CD14-positive monocyte (primary cell): Measurements from ENCODE around the gene CIB4. TPM values are rescaled to one million over a fixed set of nuclear protein-coding genes. Genes with fewer than 3 reads are reported as not detected.

ENCODE experiments used
- DNase-seq, 3 donors: peaks; one replicate each; pipeline ENCODE4 v3.0.0-alpha.2; 2011 to 2022
- H2AFZ ChIP-seq: 2 replicates; pipeline ENCODE4 v1.6.0; 2012; ENCODE audit warnings: mild to moderate bottlenecking, low read depth, low read length, inconsistent platforms; ENCODE audit not compliant: insufficient read depth, poor library complexity, severe bottlenecking
- H3K27ac ChIP-seq, 2 donors: 1 replicate in 1 of 2; 2 replicates in 1 of 2; pipeline ENCODE4 v1.5.1; 2012 to 2013; ENCODE audit warnings: low read length in 2 of 2, control low read depth in 1 of 2, inconsistent platforms in 1 of 2, low read depth in 1 of 2, mild to moderate bottlenecking in 1 of 2
- H3K27me3 ChIP-seq, 2 donors: one replicate each; pipeline versions ENCODE4 v1.6.0 to v1.6.1; 2011 to 2013; ENCODE audit warnings: low read length in 2 of 2; ENCODE audit not compliant: control insufficient read depth in 2 of 2, insufficient read depth in 2 of 2
- H3K36me3 ChIP-seq, 2 donors: replicated peaks in 1 of 2; 1 replicate in 1 of 2; 2 replicates in 1 of 2; pipeline versions ENCODE4 v1.5.1 to v1.6.1; 2012 to 2013; ENCODE audit warnings: low read length in 2 of 2, control low read depth in 1 of 2, inconsistent platforms in 1 of 2, mild to moderate bottlenecking in 1 of 2; ENCODE audit not compliant: insufficient read depth in 2 of 2, control insufficient read depth in 1 of 2
- H3K4me1 ChIP-seq, 2 donors: 1 replicate in 1 of 2; 2 replicates in 1 of 2; pipeline versions ENCODE4 v1.5.1 to v1.6.1; 2012 to 2013; ENCODE audit warnings: low read length in 2 of 2, control low read depth in 1 of 2, inconsistent platforms in 1 of 2, mild to moderate bottlenecking in 1 of 2, moderate library complexity in 1 of 2; ENCODE audit not compliant: insufficient read depth in 2 of 2, control insufficient read depth in 1 of 2
- H3K4me2 ChIP-seq: replicated peaks from 2 replicates; pipeline ENCODE3; 2012; ENCODE audit warnings: low read length, moderate library complexity, mild to moderate bottlenecking; ENCODE audit not compliant: poor library complexity, severe bottlenecking; ENCODE audit errors: extremely low read depth
- H3K4me3 ChIP-seq, 3 experiments: fragments of 200-600 bp in 1 of 3; sonication (generic) in 1 of 3; replicated peaks in 1 of 3; 1 replicate in 2 of 3; 2 replicates in 1 of 3; pipeline ENCODE4 v1.5.1; 2011 to 2013; ENCODE audit warnings: low read length in 3 of 3, mild to moderate bottlenecking in 3 of 3, control low read depth in 2 of 3, low read depth in 2 of 3, inconsistent platforms in 1 of 3, moderate library complexity in 1 of 3
- H3K79me2 ChIP-seq: 2 replicates; pipeline ENCODE4 v1.6.0; 2012; ENCODE audit warnings: mild to moderate bottlenecking, control low read depth, inconsistent platforms, low read length, moderate library complexity; ENCODE audit not compliant: insufficient read depth
- H3K9ac ChIP-seq: 2 replicates; pipeline ENCODE4 v1.6.0; 2017; ENCODE audit warnings: low read length, mild to moderate bottlenecking; ENCODE audit not compliant: insufficient read depth, poor library complexity, severe bottlenecking
- H3K9me3 ChIP-seq, 2 donors: replicated peaks in 1 of 2; 1 replicate in 1 of 2; 2 replicates in 1 of 2; pipeline versions ENCODE4 v1.5.1 to v1.6.1; 2012 to 2013; ENCODE audit warnings: low read length in 2 of 2, control low read depth in 1 of 2; ENCODE audit not compliant: control insufficient read depth in 1 of 2, insufficient read depth in 1 of 2
- H4K20me1 ChIP-seq: 2 replicates; pipeline ENCODE4 v1.6.0; 2012; ENCODE audit warnings: mild to moderate bottlenecking, low read length, control low read depth, moderate library complexity; ENCODE audit not compliant: insufficient read depth
- H3K27ac Mint-ChIP-seq, 7 donors: one replicate each; pipeline ENCODE4 v1.8.0; 2020; ENCODE audit warnings: mild to moderate bottlenecking in 7 of 7, mixed read lengths in 7 of 7, moderate library complexity in 6 of 7, inconsistent platforms in 2 of 7
- H3K27me3 Mint-ChIP-seq, 3 donors: one replicate each; pipeline ENCODE4 v1.8.0; 2021 to 2022; ENCODE audit warnings: low read depth in 3 of 3, mild to moderate bottlenecking in 3 of 3, mixed read lengths in 3 of 3, moderate library complexity in 3 of 3, inconsistent platforms in 1 of 3
- H3K36me3 Mint-ChIP-seq, 2 donors: one replicate each; pipeline ENCODE4 v1.8.0; 2020; ENCODE audit warnings: mixed read lengths in 2 of 2, inconsistent platforms in 1 of 2, mild to moderate bottlenecking in 1 of 2
- H3K4me1 Mint-ChIP-seq: one replicate; pipeline ENCODE4 v1.8.0; 2020; ENCODE audit warnings: mild to moderate bottlenecking, mixed read lengths
- H3K4me3 Mint-ChIP-seq, 2 donors: one replicate each; pipeline ENCODE4 v1.8.0; 2020; ENCODE audit warnings: mild to moderate bottlenecking in 2 of 2, mixed read lengths in 2 of 2, moderate library complexity in 1 of 2
- H3K9me3 Mint-ChIP-seq, 7 donors: one replicate each; pipeline ENCODE4 v1.8.0; 2020 to 2022; ENCODE audit warnings: mixed read lengths in 7 of 7, mild to moderate bottlenecking in 6 of 7, moderate library complexity in 6 of 7, inconsistent platforms in 2 of 7
- WGBS: methylation state at CpG from one replicate; pipeline ENCODE4 v1.1.5; 2013; ENCODE audit warnings: missing lambda C conversion rate; ENCODE audit not compliant: insufficient coverage; 5-methylcytosine and 5-hydroxymethylcytosine counted together
- intact Hi-C, 2 donors: fragments of 100-400 bp; cut with micrococcal nuclease; formaldehyde crosslinking; loops; one replicate each; pipeline versions ENCODE4 v1.15.0 to v1.15.1; 2023
- polyA plus RNA-seq, 3 donors: library from polyadenylated mRNA; depleted of rRNA in 1 of 3; unstranded in 2 of 3; stranded (reverse) in 1 of 3; fragments of 300-500 nt in 2 of 3; fragments of >200 nt in 1 of 3; fragmentation: Illumina TruSeq in 2 of 3; gene quantifications; 1 replicate in 2 of 3; 2 replicates in 1 of 3; pipeline ENCODE4 v1.2.3, GENCODE V29; 2012 to 2021
- TF ChIP-seq, protein P1 (sequence below): fragments of 200-600 bp; IDR thresholded peaks from one replicate; pipeline ENCODE4 v1.8.0; 2022; ENCODE audit warnings: antibody characterized with exemption, mild to moderate bottlenecking

The CIB4 gene
- polyA plus RNA-seq, 3 donors = not detected

DNA sequence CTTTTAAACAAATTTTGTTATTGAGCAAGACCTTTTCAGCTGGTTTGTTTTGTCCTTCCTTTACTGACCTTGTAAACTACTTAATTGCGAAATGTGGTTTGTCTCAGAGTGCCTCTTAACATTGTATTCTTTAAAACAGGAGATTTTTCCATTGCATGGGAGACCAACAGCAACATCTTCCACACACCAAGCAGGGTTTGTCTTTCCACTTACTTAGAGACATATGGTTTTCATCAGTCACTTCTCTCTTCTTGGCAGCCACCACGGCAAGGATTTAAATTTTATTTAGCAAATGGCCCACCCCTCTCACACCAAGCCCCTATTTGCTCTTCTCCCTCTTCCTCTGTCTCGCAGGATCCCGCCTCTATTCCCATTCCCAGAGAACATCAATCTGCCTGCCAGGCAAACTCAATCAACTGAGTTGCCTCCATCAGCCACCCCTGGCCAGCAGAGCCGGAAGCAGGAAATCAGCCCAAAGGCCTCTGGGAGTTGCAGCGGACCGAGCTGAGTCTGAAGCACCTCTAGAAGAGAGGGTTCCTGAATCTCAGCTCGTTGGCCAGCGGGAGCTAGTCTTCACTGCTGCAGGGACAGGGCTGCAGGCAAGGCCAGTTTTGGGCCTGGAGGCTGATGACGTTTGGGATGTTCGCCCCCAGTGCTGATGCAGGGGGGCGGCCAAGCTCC lies 11.3 kb upstream of the CIB4 start:
- no peak overlapping the region for H3K9ac ChIP-seq
- H3K4me3 ChIP-seq = no peak overlapping the region
- DNase-seq = no peak
- no peaks in the 10 kb centered on the region for H3K36me3 ChIP-seq
- H3K4me1 ChIP-seq = no peaks in the 10 kb centered on the region
- peaks cover 3 to 9% (median 7%) of the 10 kb centered on the region in 3 donors for H3K27me3 Mint-ChIP-seq
- H3K27ac ChIP-seq = no peak overlapping the region
- 83% methylated on average over 7 of the region's 12 CpGs for WGBS
- H3K27ac Mint-ChIP-seq = no peak overlapping the region
- H3K9me3 ChIP-seq = no peaks in the 10 kb centered on the region
- peaks cover 0 to 1% (median 0%) of the 10 kb centered on the region in 7 donors for H3K9me3 Mint-ChIP-seq
- peaks cover 4% of the 10 kb centered on the region for H3K4me1 Mint-ChIP-seq
- H3K4me3 Mint-ChIP-seq = no peak overlapping the region
- intact Hi-C loops = no loop called here
- H3K4me2 ChIP-seq = no peak overlapping the region
- H4K20me1 ChIP-seq = no peaks in the 10 kb centered on the region
- no peak overlapping the region for H2AFZ ChIP-seq
- H3K36me3 Mint-ChIP-seq = no peaks in the 10 kb centered on the region
- no peaks in the 10 kb centered on the region for H3K79me2 ChIP-seq
- H3K27me3 ChIP-seq = no peaks in the 10 kb centered on the region
- TF ChIP-seq, protein P1, sequence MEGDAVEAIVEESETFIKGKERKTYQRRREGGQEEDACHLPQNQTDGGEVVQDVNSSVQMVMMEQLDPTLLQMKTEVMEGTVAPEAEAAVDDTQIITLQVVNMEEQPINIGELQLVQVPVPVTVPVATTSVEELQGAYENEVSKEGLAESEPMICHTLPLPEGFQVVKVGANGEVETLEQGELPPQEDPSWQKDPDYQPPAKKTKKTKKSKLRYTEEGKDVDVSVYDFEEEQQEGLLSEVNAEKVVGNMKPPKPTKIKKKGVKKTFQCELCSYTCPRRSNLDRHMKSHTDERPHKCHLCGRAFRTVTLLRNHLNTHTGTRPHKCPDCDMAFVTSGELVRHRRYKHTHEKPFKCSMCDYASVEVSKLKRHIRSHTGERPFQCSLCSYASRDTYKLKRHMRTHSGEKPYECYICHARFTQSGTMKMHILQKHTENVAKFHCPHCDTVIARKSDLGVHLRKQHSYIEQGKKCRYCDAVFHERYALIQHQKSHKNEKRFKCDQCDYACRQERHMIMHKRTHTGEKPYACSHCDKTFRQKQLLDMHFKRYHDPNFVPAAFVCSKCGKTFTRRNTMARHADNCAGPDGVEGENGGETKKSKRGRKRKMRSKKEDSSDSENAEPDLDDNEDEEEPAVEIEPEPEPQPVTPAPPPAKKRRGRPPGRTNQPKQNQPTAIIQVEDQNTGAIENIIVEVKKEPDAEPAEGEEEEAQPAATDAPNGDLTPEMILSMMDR = no peak

DNA sequence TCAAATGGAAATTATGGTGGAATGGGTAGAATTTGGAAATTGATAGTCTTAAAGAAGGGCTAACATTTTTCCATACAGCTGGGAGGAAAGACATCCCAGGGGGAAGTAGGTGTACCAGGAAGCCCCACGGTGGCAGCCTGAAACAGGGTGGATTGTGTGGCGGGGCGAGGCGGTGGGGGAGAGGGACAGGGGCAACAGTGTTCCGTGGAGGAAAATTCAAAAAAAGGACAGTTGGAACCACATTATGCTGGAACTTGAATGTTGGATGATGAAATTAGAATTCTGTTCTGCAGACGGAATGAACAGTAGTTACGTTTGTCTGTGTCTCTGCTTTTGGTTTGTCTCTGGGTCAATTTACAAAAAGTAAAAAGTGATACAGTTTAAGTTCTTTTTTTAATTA lies 10.6 kb upstream of the CIB4 start:
- Mint-ChIP-seq H3K4me3 (no peak overlapping the region), H3K9me3 (no peaks in the 10 kb centered on the region), H3K4me1 (peaks cover 4% of the 10 kb centered on the region), H3K36me3 (no peaks in the 10 kb centered on the region), H3K27me3 (peaks cover 3 to 7% (median 7%) of the 10 kb centered on the region in 3 donors), H3K27ac (no peak overlapping the region)
- Histone ChIP-seq H3K4me3 (no peak overlapping the region), H2AFZ (no peak overlapping the region), H3K79me2 (no peaks in the 10 kb centered on the region), H3K4me2 (no peak overlapping the region), H3K36me3 (no peaks in the 10 kb centered on the region), H3K27me3 (no peaks in the 10 kb centered on the region), H3K27ac (no peak overlapping the region), H3K9ac (no peak overlapping the region), H4K20me1 (no peaks in the 10 kb centered on the region), H3K4me1 (no peaks in the 10 kb centered on the region), H3K9me3 (no peaks in the 10 kb centered on the region)
- TF ChIP-seq, protein P1 = no peak
- intact Hi-C loops = no loop called here
- no peak for DNase-seq
- WGBS = 85% methylated on average over 6 of the region's 7 CpGs
